A549 treated with dexamethasone at 1 μM for 4 hours (cell line): ENCODE measurements around the gene SDHAF1. TPM values are rescaled to one million over a fixed set of nuclear protein-coding genes. Genes with fewer than 3 reads are reported as not detected.

Experiments used
- total RNA-seq: library from RNA; stranded (reverse); fragments of 200-300 nt; extraction: Qiagen RNA extraction; gene quantifications from 5 replicates; pipeline ENCODE4 v1.2.3, GENCODE V29; 2022

The SDHAF1 gene, protein sequence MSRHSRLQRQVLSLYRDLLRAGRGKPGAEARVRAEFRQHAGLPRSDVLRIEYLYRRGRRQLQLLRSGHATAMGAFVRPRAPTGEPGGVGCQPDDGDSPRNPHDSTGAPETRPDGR
- total RNA-seq, result 32.4 to 43.7 TPM (median 41.9 TPM) in 5 replicates

DNA sequence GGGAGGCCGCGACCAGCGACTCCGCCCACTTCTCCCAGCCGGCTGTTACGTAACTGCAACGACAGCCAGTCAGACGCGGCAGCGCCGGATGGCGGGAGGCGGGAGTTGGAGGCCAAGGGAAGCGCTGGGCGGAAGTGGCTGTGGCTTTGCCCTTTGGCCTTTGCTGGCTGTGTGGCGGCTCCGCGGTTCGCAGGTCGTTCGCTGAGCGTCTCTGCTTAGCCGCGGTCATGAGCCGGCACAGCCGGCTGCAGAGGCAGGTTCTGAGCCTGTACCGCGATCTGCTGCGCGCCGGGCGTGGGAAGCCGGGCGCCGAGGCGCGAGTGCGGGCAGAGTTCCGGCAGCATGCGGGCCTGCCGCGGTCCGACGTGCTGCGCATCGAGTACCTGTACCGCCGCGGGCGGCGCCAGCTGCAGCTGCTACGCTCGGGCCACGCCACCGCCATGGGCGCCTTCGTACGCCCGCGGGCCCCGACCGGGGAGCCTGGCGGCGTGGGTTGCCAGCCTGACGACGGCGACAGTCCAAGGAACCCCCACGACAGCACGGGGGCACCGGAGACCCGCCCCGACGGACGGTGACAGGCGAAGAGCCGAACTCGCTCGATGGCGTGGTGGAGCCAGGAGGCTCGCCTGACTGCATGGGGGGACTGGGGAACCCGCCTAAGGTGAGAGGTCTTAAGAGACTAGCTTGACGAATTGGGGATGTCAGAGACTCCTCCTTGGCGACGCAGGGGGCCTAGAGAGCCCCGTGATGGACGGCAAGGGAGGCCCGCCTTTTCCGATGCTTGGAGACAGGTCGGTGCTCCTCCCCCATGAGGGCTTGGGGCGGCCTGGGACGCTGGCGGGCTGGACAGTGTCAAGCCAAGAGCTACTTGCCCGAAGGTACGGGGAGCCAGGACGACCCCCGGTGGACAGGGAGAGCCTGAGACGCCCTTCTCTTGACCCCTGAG is at the start of gene SDHAF1:
TSS of gene SDHAF1 (plus strand) at position 141 of the 946 bp plus-strand sequence. CDS start at position 228, 87 bp downstream.

GRCh38 chr19:36008336-36008978 is 13.5 kb downstream of the SDHAF1 start, which contains the start of gene SYNE4:
Gene SYNE4 (minus strand): TSS chr19:36008813. CDS start chr19:36008681, 132 bp downstream.

DNA sequence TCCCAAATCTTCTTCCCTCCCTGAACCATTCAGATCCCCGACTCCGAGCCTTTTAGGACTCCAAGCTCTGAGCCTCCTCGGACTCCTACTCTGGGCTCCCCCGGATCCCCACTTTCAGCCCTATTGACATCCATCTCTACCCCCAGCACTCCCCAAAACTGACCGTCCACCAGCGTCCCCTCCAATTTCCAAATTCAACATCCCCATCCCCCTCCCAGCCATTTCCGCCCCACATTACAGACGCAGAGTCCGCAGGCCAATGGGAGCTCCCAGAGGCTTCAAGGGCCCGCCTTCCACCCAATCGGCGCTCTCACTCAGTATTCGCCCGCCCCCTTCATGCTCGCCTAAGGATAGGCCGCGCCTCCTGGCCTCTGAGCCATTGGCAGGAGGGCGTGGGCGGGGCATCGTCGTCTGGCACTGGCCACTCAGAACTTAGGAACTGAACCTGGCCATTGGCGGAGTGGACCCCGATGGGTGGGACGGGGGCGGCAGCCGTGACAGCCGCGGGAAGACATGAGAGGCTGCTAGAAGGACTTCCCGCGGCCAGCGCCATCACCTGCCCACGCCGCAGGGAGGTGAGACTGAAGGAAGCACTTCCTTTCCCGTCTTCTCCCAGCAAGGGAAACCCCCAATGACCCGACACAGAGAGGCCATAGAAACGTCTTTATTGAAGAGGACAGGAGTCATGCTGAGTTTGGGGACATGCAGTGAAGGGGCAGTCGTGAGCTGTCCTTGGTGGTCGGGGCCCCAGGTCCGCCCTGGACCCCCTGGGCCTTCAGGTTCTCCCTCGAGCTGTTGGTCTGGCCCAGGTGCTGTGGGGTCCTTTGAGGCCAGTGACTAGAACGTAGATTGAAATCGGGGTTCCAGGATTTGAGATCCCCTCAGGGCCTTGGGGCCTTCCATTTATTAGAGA is 19.3 kb downstream of the SDHAF1 start, which contains the start of gene ALKBH6:
TSS of gene ALKBH6 (minus strand) at position 202 of the 913 bp plus-strand sequence. CDS start 816 bp downstream, outside the sequence.

GRCh38 chr19:36032251-36033104 is 37.5 kb downstream of the SDHAF1 start, which contains the start of gene CLIP3:
Gene CLIP3 (minus strand): TSS chr19:36032873. CDS start chr19:36032357, 516 bp downstream.

Other genes with a start within 250 kb of the SDHAF1 start
- 23.2 to 30.8 TPM (median 26.5 TPM) in 5 replicates for gene U2AF1L4, start 249.8 kb upstream of the SDHAF1 start, total RNA-seq
- gene PSENEN, start 249.5 kb upstream of the SDHAF1 start, total RNA-seq, result 255 to 313 TPM (median 263 TPM) in 5 replicates
- 19.1 to 28.1 TPM (median 22.8 TPM) in 5 replicates for gene LIN37, start 246.6 kb upstream of the SDHAF1 start, total RNA-seq
- 0.24 to 0.39 TPM (median 0.34 TPM) in 4 of 5 replicates, not detected in the other for gene HSPB6, start 238.2 kb upstream of the SDHAF1 start, total RNA-seq
- gene PROSER3, start 237.0 kb upstream of the SDHAF1 start, total RNA-seq, result 20.3 to 35.5 TPM (median 32.5 TPM) in 5 replicates
- 3.0 to 10.3 TPM (median 6.4 TPM) in 5 replicates for gene ARHGAP33, start 219.6 kb upstream of the SDHAF1 start, total RNA-seq
- gene PRODH2, start 182.3 kb upstream of the SDHAF1 start, total RNA-seq, result 0.12 to 0.46 TPM (median 0.16 TPM) in 5 replicates
- gene NPHS1, start 142.7 kb upstream of the SDHAF1 start, total RNA-seq, result 0.38 to 0.70 TPM (median 0.45 TPM) in 5 replicates
- 0.37 to 0.65 TPM (median 0.52 TPM) in 5 replicates for gene KIRREL2, start 138.3 kb upstream of the SDHAF1 start, total RNA-seq
- gene APLP1, start 126.6 kb upstream of the SDHAF1 start, total RNA-seq, result 71.0 to 103 TPM (median 96.5 TPM) in 5 replicates
- gene NFKBID, start 94.6 kb upstream of the SDHAF1 start, total RNA-seq, result 3.5 to 6.3 TPM (median 5.9 TPM) in 5 replicates
- gene HCST, start 92.7 kb upstream of the SDHAF1 start, total RNA-seq, result 0.15 to 0.47 TPM (median 0.32 TPM) in 4 of 5 replicates, not detected in the other
- not detected in 5 replicates for gene TYROBP, start 86.9 kb upstream of the SDHAF1 start, total RNA-seq
- gene LRFN3, start 58.8 kb upstream of the SDHAF1 start, total RNA-seq, result 13.2 to 27.6 TPM (median 23.1 TPM) in 5 replicates
- gene SYNE4, start 13.6 kb downstream of the SDHAF1 start, total RNA-seq, result 0.15 to 0.36 TPM (median 0.28 TPM) in 5 replicates
- gene ALKBH6, start 19.0 kb downstream of the SDHAF1 start, total RNA-seq, result 20.0 to 26.5 TPM (median 22.8 TPM) in 5 replicates
- 0.67 to 0.99 TPM (median 0.74 TPM) in 5 replicates for gene CLIP3, start 37.7 kb downstream of the SDHAF1 start, total RNA-seq
- gene THAP8, start 59.1 kb downstream of the SDHAF1 start, total RNA-seq, result 4.4 to 7.7 TPM (median 7.2 TPM) in 5 replicates
- 15.4 to 27.5 TPM (median 26.2 TPM) in 5 replicates for gene WDR62, start 59.7 kb downstream of the SDHAF1 start, total RNA-seq
- gene OVOL3, start 116.0 kb downstream of the SDHAF1 start, total RNA-seq, result 0.15 to 0.26 TPM (median 0.25 TPM) in 3 of 5 replicates, not detected in the others
- gene POLR2I, start 119.7 kb downstream of the SDHAF1 start, total RNA-seq, result 239 to 270 TPM (median 250 TPM) in 5 replicates
- gene TBCB, start 120.3 kb downstream of the SDHAF1 start, total RNA-seq, result 456 to 511 TPM (median 495 TPM) in 5 replicates
- 1,596 to 2,458 TPM (median 2,269 TPM) in 5 replicates for gene CAPNS1, start 144.9 kb downstream of the SDHAF1 start, total RNA-seq
- not detected in 5 replicates for gene COX7A1, start 157.3 kb downstream of the SDHAF1 start, total RNA-seq
- 4.4 to 4.8 TPM (median 4.6 TPM) in 5 replicates for gene ZNF565, start 219.5 kb downstream of the SDHAF1 start, total RNA-seq
- 120 to 157 TPM (median 136 TPM) in 5 replicates for gene ZNF146, start 219.9 kb downstream of the SDHAF1 start, total RNA-seq